ENCODE results near the gene PRKAG1.

PRKAG1 gene

DNA sequence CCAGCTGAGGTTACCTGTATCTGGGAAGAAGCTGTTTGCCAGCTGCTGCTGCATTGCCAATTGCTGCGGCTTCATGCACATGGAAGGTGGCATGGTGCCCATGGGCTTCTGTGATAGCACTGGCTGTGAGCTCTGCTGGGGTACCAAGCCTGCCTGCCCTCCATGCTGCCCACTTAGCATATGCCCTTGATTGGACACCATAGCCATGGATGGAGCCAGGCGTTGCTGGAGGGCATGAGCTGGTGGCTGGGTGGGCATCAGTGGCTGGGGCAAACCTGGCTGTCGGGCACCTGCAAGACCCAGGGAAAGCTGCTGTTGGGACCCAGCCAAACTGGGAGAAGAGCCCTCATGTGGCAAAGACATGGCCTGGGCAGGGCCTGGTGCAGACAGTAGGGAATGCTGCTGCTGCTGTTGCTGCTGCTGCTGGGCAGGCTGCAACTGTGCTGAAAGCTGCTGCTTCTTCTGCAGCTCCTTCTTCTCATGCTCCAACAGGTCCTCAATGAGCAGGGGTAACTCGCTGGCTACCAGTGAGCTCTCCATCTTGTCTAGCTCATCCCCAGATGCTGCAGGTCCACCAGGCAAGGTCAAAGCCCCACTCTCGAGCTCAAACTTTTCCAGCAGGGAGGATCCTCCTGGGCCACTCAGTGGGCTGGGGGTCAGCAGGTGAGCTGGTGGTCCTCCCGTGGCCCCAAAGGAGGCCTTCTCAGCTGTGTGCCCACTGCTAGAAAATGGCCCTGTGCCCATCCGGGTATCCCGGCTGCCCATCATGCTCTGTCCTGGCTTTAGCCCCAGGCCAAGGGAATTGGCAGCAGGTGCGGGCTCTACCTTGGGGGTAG, 18.8 kb upstream of the PRKAG1 start:
- TF ChIP-seq, protein P1, sequence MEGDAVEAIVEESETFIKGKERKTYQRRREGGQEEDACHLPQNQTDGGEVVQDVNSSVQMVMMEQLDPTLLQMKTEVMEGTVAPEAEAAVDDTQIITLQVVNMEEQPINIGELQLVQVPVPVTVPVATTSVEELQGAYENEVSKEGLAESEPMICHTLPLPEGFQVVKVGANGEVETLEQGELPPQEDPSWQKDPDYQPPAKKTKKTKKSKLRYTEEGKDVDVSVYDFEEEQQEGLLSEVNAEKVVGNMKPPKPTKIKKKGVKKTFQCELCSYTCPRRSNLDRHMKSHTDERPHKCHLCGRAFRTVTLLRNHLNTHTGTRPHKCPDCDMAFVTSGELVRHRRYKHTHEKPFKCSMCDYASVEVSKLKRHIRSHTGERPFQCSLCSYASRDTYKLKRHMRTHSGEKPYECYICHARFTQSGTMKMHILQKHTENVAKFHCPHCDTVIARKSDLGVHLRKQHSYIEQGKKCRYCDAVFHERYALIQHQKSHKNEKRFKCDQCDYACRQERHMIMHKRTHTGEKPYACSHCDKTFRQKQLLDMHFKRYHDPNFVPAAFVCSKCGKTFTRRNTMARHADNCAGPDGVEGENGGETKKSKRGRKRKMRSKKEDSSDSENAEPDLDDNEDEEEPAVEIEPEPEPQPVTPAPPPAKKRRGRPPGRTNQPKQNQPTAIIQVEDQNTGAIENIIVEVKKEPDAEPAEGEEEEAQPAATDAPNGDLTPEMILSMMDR (IDR thresholded peaks at IDR 0.05; ENCODE audit: insufficient read depth, low read depth, low read length, missing control alignments) = no peak
- H3K4me3 ChIP-seq (ENCODE audit: low read depth, low read length) = no peak overlapping the region

DNA sequence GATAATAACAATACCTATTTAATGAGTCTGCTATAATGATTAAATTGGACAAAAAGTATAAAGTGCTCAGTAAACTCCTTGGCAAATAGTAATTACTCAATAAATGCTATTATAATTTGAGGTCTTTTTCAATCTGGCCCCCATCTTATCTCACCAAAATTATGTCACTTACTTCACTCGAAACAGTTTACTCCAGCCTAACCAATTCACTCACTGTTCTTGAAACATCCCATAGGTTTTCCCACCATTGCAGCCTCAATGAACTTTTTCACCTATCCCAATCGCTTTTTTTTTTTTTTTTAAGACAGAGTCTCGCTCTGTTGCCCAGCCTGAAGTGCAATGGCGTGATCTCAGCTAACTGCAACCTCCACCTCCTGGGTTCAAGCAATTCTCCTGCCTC, 17.5 kb upstream of the PRKAG1 start:
- TF ChIP-seq, protein P1 (IDR thresholded peaks at IDR 0.05; ENCODE audit: insufficient read depth, low read depth, low read length, missing control alignments) = no peak
- DNase-seq (ENCODE audit: low read depth) = no peak
- no peak overlapping the region for H3K4me3 ChIP-seq (ENCODE audit: low read depth, low read length)

More for the DNA sequence above, 18.8 kb upstream of the PRKAG1 start:
- no peak for DNase-seq (ENCODE audit: low read depth)

DNA sequence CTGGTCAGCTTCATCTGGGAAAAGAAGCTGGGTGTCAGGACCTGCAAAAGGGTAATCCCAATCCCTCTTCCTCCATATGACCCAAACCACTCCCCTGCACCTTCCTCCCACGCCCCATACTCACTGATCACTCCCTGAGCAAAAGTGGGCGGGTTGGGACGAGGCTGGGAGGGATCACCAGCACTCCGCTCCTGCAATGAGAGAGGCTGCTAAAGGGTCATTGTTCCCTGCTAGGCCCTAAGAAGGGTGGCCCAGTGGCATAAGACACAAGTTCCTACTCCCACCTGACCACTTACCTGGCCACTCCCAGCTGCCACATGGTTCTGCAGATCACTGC, 15.7 kb upstream of the PRKAG1 start:
- H3K4me3 ChIP-seq (ENCODE audit: low read depth, low read length) = no peak overlapping the region
- DNase-seq (ENCODE audit: low read depth) = no peak
- TF ChIP-seq, protein P1 (IDR thresholded peaks at IDR 0.05; ENCODE audit: insufficient read depth, low read depth, low read length, missing control alignments) = no peak

DNA sequence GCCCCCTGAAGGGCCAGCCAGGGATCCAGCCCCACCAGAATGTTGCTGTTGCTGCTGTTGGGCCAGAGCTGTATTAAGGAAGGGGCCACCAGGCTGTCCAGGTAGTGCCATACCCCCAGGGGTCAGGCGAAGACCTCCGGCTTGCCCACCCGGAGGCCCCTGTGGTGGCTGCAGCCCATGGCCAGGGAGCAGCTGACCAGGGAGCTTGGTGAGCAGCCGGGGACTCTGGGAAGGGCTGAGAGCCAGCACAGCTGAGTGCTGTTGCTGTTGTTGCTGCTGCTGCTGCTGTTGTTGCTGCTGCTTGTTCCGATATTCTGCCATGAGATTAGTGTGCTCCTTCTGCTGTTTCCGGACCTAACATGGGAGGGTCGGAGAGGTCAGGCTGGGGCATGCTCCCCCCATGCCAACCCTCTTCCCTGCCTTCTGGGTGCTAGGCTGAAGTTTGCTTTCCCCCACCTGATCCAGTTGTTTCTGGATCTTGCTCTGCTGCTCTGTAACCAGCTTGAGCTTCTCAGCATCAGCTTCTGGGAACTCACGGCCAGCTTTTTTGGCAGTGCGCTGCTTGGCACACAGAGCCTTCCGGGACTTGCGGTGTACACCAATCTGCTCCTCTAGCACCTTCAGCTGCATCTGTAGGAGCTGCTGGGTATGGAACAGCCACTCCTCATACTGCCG, 15.2 kb upstream of the PRKAG1 start:
- no peak for DNase-seq (ENCODE audit: low read depth)
- TF ChIP-seq, protein P1 (IDR thresholded peaks at IDR 0.05; ENCODE audit: insufficient read depth, low read depth, low read length, missing control alignments) = no peak
- H3K4me3 ChIP-seq (ENCODE audit: low read depth, low read length) = no peak overlapping the region

DNA sequence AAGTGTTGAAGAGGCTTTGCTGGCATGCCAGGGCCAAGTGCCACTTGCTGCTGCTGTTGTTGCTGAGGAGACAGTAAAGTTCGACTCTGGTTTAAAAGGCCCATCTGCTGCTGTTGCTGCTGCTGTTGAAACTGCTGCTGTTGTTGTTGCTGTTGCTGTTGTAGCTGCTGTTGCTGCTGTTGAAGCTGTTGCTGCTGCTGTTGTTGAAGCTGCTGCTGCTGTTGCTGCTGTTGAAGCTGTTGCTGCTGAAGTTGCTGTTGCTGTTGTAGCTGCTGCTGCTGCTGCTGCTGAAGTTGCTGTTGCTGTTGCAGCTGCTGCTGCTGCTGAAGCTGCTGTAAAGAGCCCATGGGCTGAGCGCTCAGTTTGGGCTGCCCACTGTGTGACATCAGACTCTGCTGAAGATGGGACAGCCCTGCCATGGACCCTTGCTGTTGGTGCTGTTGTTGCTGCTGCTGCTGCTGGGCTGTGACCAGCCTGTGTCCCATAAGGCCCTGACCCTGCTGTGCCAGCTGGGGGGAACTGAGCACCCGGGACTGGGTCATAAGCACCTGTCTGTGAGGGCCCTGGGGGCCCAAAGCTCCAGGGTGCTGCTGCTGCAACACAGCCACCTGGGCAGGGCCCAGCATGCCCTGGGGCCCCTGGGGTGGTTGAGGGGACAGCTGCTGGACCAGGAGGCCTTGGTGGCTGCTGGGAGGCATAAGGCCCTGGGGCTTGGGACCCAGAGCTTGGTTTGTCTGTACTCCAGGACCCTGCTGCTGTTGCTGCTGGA, 14.3 kb upstream of the PRKAG1 start:
- H3K4me3 ChIP-seq (ENCODE audit: low read depth, low read length) = no peak overlapping the region
- no peak for DNase-seq (ENCODE audit: low read depth)
- TF ChIP-seq, protein P1 (IDR thresholded peaks at IDR 0.05; ENCODE audit: insufficient read depth, low read depth, low read length, missing control alignments) = no peak

DNA sequence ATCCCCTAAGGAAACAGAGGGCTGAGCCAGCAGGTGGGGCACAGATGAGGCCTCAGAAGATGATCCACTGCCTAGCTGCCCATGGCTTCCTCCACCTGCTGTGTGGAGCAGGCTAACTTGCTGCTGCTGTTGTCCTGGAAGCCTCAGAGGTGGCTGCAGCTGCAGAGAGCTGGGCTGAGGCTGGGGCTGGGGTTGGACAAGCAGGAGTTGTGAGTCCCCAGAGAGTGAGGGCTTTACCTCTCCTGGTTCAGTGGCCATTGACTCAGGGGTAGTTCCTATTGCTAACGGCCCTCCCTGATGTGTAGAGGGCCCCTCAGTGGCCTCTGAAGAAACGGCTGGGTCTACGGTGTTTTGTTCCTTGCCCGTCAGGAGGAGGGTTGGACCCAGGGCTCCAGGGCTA, 13.7 kb upstream of the PRKAG1 start:
- TF ChIP-seq, protein P1 (IDR thresholded peaks at IDR 0.05; ENCODE audit: insufficient read depth, low read depth, low read length, missing control alignments) = no peak
- DNase-seq (ENCODE audit: low read depth) = no peak
- no peak overlapping the region for H3K4me3 ChIP-seq (ENCODE audit: low read depth, low read length)
